GM12801 (cell line): ENCODE data around the gene EPSTI1.

ENCODE experiments used
- TF ChIP-seq, protein P1 (sequence below): IDR thresholded peaks from one replicate; pipeline ENCODE4 v1.5.1; 2011; ENCODE audit warnings: control low read depth; ENCODE audit not compliant: insufficient read length; ENCODE audit errors: extremely low read depth

Gene EPSTI1

GRCh38 chr13:42967660-42968059, 24.4 kb downstream of the EPSTI1 start:
- TF ChIP-seq, protein P1, sequence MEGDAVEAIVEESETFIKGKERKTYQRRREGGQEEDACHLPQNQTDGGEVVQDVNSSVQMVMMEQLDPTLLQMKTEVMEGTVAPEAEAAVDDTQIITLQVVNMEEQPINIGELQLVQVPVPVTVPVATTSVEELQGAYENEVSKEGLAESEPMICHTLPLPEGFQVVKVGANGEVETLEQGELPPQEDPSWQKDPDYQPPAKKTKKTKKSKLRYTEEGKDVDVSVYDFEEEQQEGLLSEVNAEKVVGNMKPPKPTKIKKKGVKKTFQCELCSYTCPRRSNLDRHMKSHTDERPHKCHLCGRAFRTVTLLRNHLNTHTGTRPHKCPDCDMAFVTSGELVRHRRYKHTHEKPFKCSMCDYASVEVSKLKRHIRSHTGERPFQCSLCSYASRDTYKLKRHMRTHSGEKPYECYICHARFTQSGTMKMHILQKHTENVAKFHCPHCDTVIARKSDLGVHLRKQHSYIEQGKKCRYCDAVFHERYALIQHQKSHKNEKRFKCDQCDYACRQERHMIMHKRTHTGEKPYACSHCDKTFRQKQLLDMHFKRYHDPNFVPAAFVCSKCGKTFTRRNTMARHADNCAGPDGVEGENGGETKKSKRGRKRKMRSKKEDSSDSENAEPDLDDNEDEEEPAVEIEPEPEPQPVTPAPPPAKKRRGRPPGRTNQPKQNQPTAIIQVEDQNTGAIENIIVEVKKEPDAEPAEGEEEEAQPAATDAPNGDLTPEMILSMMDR: no peak

DNA sequence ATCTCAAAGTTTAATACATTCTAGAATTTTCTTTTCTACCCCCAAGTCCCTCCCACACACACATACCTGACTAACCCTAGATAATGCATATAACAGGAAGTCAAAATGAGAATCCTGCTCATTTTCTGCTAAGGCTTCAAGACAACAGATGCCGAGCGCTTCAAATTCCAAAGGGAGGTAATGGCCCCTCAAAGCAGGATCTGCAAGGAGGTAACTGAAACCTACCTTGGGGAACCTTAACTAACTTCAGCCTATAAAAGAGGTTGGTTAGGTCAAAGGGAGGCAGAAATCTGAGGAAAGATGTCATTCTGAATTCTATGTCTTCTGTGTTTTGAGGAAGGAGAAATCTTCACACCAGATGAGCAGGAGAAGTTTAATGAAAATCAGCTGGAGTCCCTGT, 26.8 kb downstream of the EPSTI1 start:
- TF ChIP-seq, protein P1: no peak

DNA sequence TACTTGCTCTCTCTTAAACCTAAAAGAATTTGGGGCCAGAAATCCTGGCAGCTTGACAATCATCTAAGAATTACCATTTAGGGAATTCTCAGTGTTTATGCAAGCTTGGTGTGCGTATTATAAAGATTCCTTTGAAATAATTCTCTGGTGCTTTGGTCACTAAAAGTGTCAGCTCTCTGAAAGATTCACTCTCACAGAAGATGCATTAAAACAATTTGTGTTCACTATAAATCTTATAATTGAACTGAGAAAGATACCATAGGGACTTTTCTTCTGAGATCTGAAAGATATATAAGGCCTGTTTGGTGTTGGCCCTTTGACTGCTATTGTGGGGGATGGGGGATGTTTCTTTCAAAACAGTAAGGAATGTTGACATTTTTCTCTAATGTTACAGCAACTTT, 27.3 kb downstream of the EPSTI1 start:
- TF ChIP-seq, protein P1: no peak

GRCh38 chr13:42959615-42960014, 32.4 kb downstream of the EPSTI1 start:
- TF ChIP-seq, protein P1: no peak

- TF ChIP-seq, protein P1: no peak
These were observed 34.2 kb downstream of the EPSTI1 start for GRCh38 chr13:42957881-42958280.

DNA sequence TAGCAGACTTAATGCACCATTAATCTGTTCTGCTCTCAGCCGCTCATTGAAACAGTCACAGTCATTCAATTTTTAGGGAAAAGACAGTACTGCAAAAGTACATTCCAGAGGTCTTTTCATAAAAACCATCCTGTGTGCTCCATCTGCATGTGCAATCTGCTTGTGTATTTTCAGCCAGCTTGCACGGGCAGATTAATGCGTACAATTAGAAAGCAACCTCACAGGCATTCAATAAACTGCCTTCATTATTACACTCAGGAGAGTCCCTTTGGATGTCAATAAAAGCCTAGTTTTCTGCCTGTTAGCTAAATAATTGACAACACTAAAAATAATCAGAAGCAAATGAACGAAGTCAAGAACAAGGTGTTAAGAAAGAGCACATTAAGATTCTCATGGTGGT, 41.9 kb downstream of the EPSTI1 start:
- TF ChIP-seq, protein P1: no peak

- TF ChIP-seq, protein P1: no peak
These were observed 44.1 kb downstream of the EPSTI1 start for GRCh38 chr13:42947925-42948324.

DNA sequence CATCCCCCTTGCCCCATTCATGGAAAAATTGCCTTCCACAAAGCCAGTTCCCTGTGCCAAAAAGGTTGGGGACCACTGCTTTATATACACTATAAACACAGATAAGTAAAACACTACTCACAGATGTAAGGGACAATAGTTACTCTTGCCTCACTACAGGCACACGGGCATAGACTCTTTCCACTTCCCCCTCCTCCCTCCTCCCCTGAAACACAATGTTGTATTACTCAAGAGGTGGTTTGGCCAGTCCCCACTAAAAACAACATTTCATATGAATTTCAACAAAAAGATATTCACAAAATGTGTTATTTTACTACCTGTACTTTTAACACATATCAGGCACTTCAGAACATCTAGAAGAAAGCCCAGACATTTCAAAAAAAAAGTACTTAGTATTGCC, 45.1 kb downstream of the EPSTI1 start:
- TF ChIP-seq, protein P1: no peak
